Endothelial cell of umbilical vein (primary cell): ENCODE results near the gene FIZ1.

Experiments
- CTCF ChIP-seq, 2 donors: IDR thresholded peaks; 1 replicate in 1 of 2; 2 replicates in 1 of 2; pipeline ENCODE4 v1.5.1; 2011; ENCODE audit warnings: low read length in 2 of 2, mild to moderate bottlenecking in 2 of 2, moderate library complexity in 2 of 2, control low read depth in 1 of 2, inconsistent platforms in 1 of 2, low read depth in 1 of 2; ENCODE audit not compliant: insufficient read depth in 1 of 2; ENCODE audit errors: extremely low read depth in 1 of 2
- EZH2 ChIP-seq: IDR thresholded peaks from 2 replicates; pipeline ENCODE4 v1.6.1; 2012; ENCODE audit warnings: borderline replicate concordance, low read depth, mild to moderate bottlenecking, moderate library complexity, low read length, inconsistent platforms; ENCODE audit not compliant: severe bottlenecking
- FOS ChIP-seq: IDR thresholded peaks from 2 replicates; pipeline ENCODE4 v1.6.1; 2011; ENCODE audit warnings: mild to moderate bottlenecking, low read length, moderate library complexity, borderline replicate concordance; ENCODE audit not compliant: insufficient read depth
- GATA2 ChIP-seq: IDR thresholded peaks from 2 replicates; pipeline ENCODE4 v1.7.0; 2011; ENCODE audit warnings: low read depth, mild to moderate bottlenecking, moderate library complexity, mixed read lengths, low read length; ENCODE audit not compliant: insufficient read length, insufficient read depth
- MAX ChIP-seq: IDR thresholded peaks from 2 replicates; pipeline ENCODE4 v1.6.1; 2011; ENCODE audit not compliant: insufficient read depth, insufficient read length
- MYC ChIP-seq: IDR thresholded peaks from one replicate; pipeline ENCODE4 v1.6.1; 2011; ENCODE audit warnings: mild to moderate bottlenecking, low read depth, low read length
- POLR2A ChIP-seq: IDR thresholded peaks from 2 replicates; pipeline ENCODE4 v1.6.1; 2012; ENCODE audit warnings: low read depth, mild to moderate bottlenecking, control low read depth, low read length
- POLR2AphosphoS5 ChIP-seq: IDR thresholded peaks from 2 replicates; pipeline ENCODE4 v1.6.1; 2012; ENCODE audit warnings: low read depth, mild to moderate bottlenecking, control low read depth, low read length, moderate library complexity; ENCODE audit not compliant: insufficient read depth

GRCh38 chr19:55580628-55581144, 18.6 kb downstream of the FIZ1 start, which contains the start of gene ZNF579:
- TF ChIP-seq CTCF (IDR thresholded peaks at IDR 0.05; ENCODE audit: extremely low read depth in 1 of 2, insufficient read depth in 1 of 2, low read depth in 1 of 2, low read length in 2 of 2), result no peak
- no peak for TF ChIP-seq EZH2
- TF ChIP-seq POLR2AphosphoS5, result peak; percentile 47
- TF ChIP-seq MYC, result peak; percentile 58
- no peak for TF ChIP-seq FOS
- TF ChIP-seq POLR2A, result peak; percentile 17
- no peak for TF ChIP-seq GATA2
- no peak for TF ChIP-seq MAX
